Measurements from ENCODE around the gene ZNF418.

The ZNF418 gene

GRCh38 chr19:57872450-57872849 lies 62.8 kb downstream of the ZNF418 start:
- no peak for TF ChIP-seq CTCF (IDR thresholded peaks at IDR 0.05; ENCODE audit: borderline replicate concordance, insufficient read depth, low read depth, low read length)
- no peak overlapping the region for H3K4me3 ChIP-seq (ENCODE audit: low read depth, low read length)
